Pons (tissue), 1 donor: ENCODE results near the gene TRIP10.
"Not testable (repeated sequence)": the region's sequence is repeated elsewhere in the genome, so short reads cannot be mapped to it uniquely, and the experiment has no call there.

Source experiments
- DNase-seq: peaks from one replicate; pipeline ENCODE4 v3.0.0-alpha.2; 2016; ENCODE audit warnings: low spot score

The TRIP10 gene

GRCh38 chr19:6768236-6768785 is 28.8 kb downstream of the TRIP10 start:
- DNase-seq = no peak

- DNase-seq = no peak
Measured at GRCh38 chr19:6769006-6769619, 29.6 kb downstream of the TRIP10 start.

GRCh38 chr19:6771648-6772027 is 32.2 kb downstream of the TRIP10 start:
- DNase-seq = not testable (repeated sequence)

- peak; percentile 51 for DNase-seq
Measured at GRCh38 chr19:6772028-6772865, 32.8 kb downstream of the TRIP10 start, which contains the start of gene VAV1. VAV1 (plus strand) TSS chr19:6772708; CDS start chr19:6772808, 100 bp downstream.

- DNase-seq = no peak
Measured at GRCh38 chr19:6772866-6773322, 33.4 kb downstream of the TRIP10 start.

GRCh38 chr19:6773323-6773931 is 33.9 kb downstream of the TRIP10 start:
- peak; percentile 47 for DNase-seq

- DNase-seq = peak; percentile 5
Measured at GRCh38 chr19:6774821-6775707, 35.6 kb downstream of the TRIP10 start.

- DNase-seq = not testable (repeated sequence)
Measured at GRCh38 chr19:6776045-6776444, 36.6 kb downstream of the TRIP10 start.

GRCh38 chr19:6776999-6777398 is 37.5 kb downstream of the TRIP10 start:
- no peak for DNase-seq

- DNase-seq = no peak
Measured at GRCh38 chr19:6777434-6777833, 38.0 kb downstream of the TRIP10 start.

GRCh38 chr19:6778386-6778785 is 38.9 kb downstream of the TRIP10 start:
- no peak for DNase-seq

- DNase-seq = no peak
Measured at GRCh38 chr19:6779206-6779605, 39.7 kb downstream of the TRIP10 start.

- no peak for DNase-seq
Measured at GRCh38 chr19:6787393-6787792, 47.9 kb downstream of the TRIP10 start.

GRCh38 chr19:6788896-6789295 is 49.4 kb downstream of the TRIP10 start:
- DNase-seq = no peak

GRCh38 chr19:6790194-6791128 is 51.0 kb downstream of the TRIP10 start:
- DNase-seq = no peak

GRCh38 chr19:6791237-6791636 is 51.8 kb downstream of the TRIP10 start:
- no peak for DNase-seq

- no peak for DNase-seq
Measured at GRCh38 chr19:6793411-6793810, 53.9 kb downstream of the TRIP10 start.

GRCh38 chr19:6793973-6794372 is 54.5 kb downstream of the TRIP10 start:
- no peak for DNase-seq

- DNase-seq = no peak
Measured at GRCh38 chr19:6794686-6795431, 55.4 kb downstream of the TRIP10 start.

- DNase-seq = no peak
Measured at GRCh38 chr19:6796278-6796677, 56.8 kb downstream of the TRIP10 start.
